LNCaP clone FGC (cell line): ENCODE results near the gene KAT5.
"Not testable (repeated sequence)": the region's sequence is repeated elsewhere in the genome, so short reads cannot be mapped to it uniquely, and the experiment has no call there.

Experiments used
- DNase-seq: peaks from one replicate; pipeline ENCODE4 v3.0.0-alpha.2; 2011; ENCODE audit warnings: low read depth
- H3K4me3 ChIP-seq: 2 replicates; pipeline ENCODE4 v1.5.1; 2011; ENCODE audit warnings: mild to moderate bottlenecking, low read depth, low read length, control low read depth
- CTCF ChIP-seq: IDR thresholded peaks from 2 replicates; pipeline ENCODE4 v1.5.1; 2012; ENCODE audit warnings: mild to moderate bottlenecking; ENCODE audit not compliant: control insufficient read depth, insufficient read depth; ENCODE audit errors: extremely low read depth

The KAT5 gene

GRCh38 chr11:65700399-65700798 lies 11.7 kb upstream of the KAT5 start:
- H3K4me3 ChIP-seq: no peak overlapping the region
- no peak for TF ChIP-seq CTCF
- DNase-seq: no peak

DNA sequence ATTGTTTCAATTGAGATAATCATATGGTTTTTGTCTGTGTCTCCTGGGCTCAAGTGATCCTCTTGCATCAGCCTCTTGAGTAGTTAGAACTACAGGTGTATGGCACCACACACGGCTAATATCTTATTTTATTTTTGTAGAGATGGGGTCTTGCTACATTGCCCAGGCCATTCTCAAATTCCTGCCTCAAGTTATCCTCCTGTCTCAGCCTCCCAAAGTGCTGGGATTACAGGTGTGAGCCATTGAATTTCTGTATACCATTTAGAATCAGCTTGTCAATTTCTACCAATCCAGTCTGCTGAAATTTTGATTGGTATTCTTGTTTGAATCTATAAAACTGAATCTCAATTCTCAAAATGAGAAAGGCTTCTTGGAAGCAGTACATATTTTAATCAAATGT lies 10.4 kb upstream of the KAT5 start:
- no peak for TF ChIP-seq CTCF
- H3K4me3 ChIP-seq: no peak overlapping the region
- DNase-seq: no peak

- DNase-seq: no peak
- H3K4me3 ChIP-seq: no peak overlapping the region
- TF ChIP-seq CTCF: no peak
Observed at GRCh38 chr11:65703846-65704245, 8.2 kb upstream of the KAT5 start.

- DNase-seq, H3K4me3 ChIP-seq: not testable (repeated sequence)
Observed at GRCh38 chr11:65706303-65706763, 5.7 kb upstream of the KAT5 start.

DNA sequence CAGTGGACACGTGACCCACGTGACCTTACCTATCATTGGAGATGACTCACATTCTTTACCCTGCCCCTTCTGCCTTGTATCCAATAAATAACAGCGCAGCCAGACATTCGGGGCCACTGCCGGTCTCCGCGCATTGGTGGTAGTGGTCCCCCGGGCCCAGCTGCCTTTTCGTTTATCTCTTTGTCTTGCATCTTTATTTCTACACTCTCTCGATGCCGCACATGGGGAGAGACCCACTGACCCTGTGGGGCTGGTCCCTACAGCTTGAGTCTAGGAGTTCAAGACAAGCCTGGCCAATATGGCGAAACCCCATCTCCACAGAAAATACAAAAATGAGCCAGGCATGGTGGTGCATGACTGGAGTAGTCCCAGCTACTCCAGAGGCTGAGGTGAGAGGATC lies 5.0 kb upstream of the KAT5 start:
- not testable (repeated sequence) for DNase-seq, H3K4me3 ChIP-seq

More at GRCh38 chr11:65706303-65706763, 5.7 kb upstream of the KAT5 start:
- peak; percentile 57 for TF ChIP-seq CTCF

DNA sequence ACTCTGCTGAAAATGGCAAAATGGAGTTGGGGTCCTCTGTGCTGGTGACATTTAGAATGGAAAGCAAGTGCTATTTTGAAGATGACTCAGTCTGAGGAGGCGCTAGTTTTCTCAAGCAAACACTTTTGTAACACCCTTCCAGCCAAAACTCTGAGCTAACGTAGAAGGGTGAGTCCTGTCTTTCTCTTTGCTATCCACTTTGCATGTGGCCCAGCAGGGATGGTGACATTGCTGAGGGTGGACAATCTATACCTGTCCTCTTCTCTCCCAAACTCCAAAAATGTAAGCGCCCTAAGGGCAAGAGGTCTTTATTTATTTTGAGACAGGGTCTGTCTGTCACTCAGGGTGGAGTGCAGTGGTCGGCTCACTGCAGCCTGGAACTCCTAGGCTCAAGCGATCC lies 3.6 kb upstream of the KAT5 start:
- DNase-seq: no peak
- H3K4me3 ChIP-seq: no peak overlapping the region
- TF ChIP-seq CTCF: no peak

GRCh38 chr11:65709661-65710060 lies 2.4 kb upstream of the KAT5 start:
- no peak for TF ChIP-seq CTCF
- DNase-seq: no peak
- no peak overlapping the region for H3K4me3 ChIP-seq
